ENCODE measurements around the gene FOXN1.

Gene FOXN1

DNA sequence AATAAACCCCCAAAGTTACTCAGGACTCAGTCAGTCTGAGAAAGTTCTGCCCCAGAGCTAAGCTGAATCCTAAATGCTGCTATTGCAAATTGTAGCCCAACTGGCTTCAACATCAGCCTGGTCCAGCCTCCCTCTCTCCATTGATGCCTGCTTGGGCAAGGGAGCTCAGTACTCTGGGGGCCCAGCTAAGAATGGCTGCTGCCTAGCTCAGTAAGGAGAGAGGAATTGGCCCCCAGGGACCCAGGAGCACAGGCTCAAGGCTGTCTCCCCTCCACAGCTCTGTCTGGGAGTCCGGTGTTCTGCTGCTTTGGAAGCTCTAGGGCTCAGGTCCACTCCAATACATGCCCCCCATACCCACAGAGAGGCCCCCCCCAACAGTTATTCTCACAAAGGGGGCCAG is 44.7 kb downstream of the FOXN1 start:
- Histone ChIP-seq H3K36me3 (peaks cover 34% of the 10 kb centered on the region), H3K9me3 (ENCODE audit: severe bottlenecking) (no peaks in the 10 kb centered on the region), H3K4me3 (ENCODE audit: low read depth, low read length) (peak overlapping the region; percentile 77), H3K27ac (no peak overlapping the region), H3K27me3 (ENCODE audit: insufficient read depth, low read depth, severe bottlenecking) (no peaks in the 10 kb centered on the region)
- TF ChIP-seq, protein P1, sequence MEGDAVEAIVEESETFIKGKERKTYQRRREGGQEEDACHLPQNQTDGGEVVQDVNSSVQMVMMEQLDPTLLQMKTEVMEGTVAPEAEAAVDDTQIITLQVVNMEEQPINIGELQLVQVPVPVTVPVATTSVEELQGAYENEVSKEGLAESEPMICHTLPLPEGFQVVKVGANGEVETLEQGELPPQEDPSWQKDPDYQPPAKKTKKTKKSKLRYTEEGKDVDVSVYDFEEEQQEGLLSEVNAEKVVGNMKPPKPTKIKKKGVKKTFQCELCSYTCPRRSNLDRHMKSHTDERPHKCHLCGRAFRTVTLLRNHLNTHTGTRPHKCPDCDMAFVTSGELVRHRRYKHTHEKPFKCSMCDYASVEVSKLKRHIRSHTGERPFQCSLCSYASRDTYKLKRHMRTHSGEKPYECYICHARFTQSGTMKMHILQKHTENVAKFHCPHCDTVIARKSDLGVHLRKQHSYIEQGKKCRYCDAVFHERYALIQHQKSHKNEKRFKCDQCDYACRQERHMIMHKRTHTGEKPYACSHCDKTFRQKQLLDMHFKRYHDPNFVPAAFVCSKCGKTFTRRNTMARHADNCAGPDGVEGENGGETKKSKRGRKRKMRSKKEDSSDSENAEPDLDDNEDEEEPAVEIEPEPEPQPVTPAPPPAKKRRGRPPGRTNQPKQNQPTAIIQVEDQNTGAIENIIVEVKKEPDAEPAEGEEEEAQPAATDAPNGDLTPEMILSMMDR (IDR thresholded peaks at IDR 0.05; ENCODE audit: low read depth, low read length), result no peak
- no peak for DNase-seq

DNA sequence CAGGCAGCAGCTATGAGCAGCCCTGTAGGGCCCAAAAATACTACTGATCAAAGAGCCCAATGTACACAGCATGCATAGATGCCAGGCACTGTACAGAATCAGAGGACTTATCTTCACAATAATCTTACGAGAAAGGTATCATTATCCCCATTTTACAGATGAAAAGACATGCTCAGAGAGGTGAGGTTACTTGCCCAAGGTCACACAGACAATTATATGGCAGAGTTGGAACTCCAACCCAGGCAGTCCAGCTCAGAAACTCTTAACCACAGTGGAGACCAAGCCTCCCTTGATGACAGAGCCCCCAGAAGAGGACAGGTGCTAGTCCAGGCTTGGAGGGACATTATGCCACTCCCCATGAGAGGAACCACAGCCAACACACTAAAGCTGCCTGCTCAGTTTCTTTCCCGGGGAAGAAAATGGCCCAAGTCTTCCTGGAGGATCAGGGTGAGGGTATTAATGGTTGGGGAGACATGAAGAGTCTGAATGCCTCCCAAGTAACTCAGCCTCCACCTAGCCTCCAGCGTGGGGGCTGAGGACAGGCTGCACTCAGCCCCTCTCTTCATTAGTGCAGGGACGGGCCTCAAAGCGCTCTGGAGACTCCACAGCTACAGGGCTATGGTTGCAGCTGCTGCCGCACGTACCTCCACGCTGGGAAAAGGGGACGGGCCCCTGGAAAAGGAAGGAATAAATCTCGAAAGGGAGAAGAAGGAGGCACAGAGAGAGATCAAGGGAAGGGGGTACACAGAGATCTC is 45.5 kb downstream of the FOXN1 start:
- TF ChIP-seq, protein P1 (IDR thresholded peaks at IDR 0.05; ENCODE audit: low read depth, low read length), result no peak
- Histone ChIP-seq H3K36me3 (peaks cover 39% of the 10 kb centered on the region), H3K27ac (peak overlapping the region; percentile 90), H3K9me3 (ENCODE audit: severe bottlenecking) (no peaks in the 10 kb centered on the region), H3K4me3 (ENCODE audit: low read depth, low read length) (peak overlapping the region; percentile 77), H3K27me3 (ENCODE audit: insufficient read depth, low read depth, severe bottlenecking) (no peaks in the 10 kb centered on the region)
- DNase-seq, result no peak

DNA sequence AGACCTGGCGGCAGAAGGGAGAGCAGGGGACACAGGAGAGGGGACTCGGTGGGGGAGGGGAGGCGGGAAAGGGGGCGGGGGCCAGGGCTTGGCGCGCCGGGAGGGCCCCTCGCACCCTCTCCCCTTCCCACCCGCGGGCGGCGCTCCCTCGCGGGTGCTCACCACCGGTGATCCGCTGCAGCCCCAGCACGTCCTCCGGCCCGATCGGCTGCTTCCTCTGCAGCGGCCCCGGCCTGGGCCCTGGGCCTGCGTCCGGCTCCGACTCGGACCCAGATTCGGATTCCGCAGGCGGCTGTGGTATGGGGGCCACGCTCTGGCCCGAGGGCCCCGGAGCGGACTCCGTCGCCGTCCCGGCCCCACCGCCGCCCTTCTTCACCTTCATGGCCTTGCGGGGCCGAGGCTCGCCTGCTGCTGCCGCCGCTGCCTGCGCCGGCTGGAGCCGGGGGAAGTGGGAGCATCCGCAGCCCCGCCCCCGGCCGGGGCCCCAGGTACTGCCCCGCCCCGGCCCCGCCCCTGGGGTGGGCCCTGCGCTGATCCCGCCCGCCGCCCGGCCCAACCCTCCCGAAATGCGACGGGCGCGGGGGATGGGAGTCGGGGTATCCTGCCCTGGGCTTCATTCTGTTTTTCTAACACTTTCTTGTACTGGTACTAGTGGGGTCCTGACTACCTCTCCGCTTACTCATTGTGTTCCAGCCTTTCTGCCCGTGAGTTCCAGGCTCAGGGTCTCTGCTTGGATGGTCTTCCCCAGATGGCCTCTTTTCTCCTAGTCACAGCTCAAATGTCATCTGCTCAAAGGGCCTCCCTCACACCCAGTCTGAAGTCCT is 46.2 kb downstream of the FOXN1 start, which contains the start of gene UNC119:
Gene UNC119, minus strand, starts transcription at position 449 of the 824 bp plus-strand sequence. Its CDS starts 67 bp downstream, at position 382.
- Histone ChIP-seq H3K27me3 (ENCODE audit: insufficient read depth, low read depth, severe bottlenecking) (no peaks in the 10 kb centered on the region), H3K9me3 (ENCODE audit: severe bottlenecking) (no peaks in the 10 kb centered on the region), H3K27ac (peak within 1 kb of the TSS; percentile 90), H3K4me3 (ENCODE audit: low read depth, low read length) (peak within 1 kb of the TSS; percentile 77), H3K36me3 (peaks cover 37% of the 10 kb centered on the region)
- peak; percentile 75 for DNase-seq
- TF ChIP-seq, protein P1 (IDR thresholded peaks at IDR 0.05; ENCODE audit: low read depth, low read length), result no peak

DNA sequence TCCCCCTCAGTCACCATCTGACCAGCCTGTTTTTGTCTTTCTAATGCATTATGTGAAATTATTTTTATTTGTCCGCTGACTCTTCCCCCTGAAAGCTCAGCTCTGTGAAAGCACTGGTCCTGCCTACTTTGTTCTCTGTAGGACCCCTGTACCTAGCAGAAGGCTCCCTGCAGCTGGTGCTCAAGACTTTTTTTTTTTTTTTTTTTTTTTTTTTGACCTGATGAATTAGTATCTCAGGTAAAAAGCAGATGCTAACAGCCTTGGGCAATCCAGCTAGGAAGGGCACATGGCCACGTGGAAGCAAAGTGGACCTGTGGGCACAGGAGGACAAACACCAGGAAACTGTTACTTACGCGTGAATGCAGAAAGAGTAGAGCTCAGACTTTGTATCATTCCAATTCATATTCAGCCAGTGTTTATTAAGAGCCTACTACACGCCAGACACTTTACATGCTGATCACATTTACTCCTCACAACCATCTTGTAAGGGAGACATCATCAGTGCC is 46.9 kb downstream of the FOXN1 start:
- TF ChIP-seq, protein P1 (IDR thresholded peaks at IDR 0.05; ENCODE audit: low read depth, low read length), result no peak
- peak overlapping the region; percentile 50 for H3K27ac ChIP-seq
- H3K36me3 ChIP-seq, result peaks cover 38% of the 10 kb centered on the region
- no peak overlapping the region for H3K4me3 ChIP-seq (ENCODE audit: low read depth, low read length)
- no peaks in the 10 kb centered on the region for H3K27me3 ChIP-seq (ENCODE audit: insufficient read depth, low read depth, severe bottlenecking)
- DNase-seq, result no peak
- H3K9me3 ChIP-seq (ENCODE audit: severe bottlenecking), result no peaks in the 10 kb centered on the region

DNA sequence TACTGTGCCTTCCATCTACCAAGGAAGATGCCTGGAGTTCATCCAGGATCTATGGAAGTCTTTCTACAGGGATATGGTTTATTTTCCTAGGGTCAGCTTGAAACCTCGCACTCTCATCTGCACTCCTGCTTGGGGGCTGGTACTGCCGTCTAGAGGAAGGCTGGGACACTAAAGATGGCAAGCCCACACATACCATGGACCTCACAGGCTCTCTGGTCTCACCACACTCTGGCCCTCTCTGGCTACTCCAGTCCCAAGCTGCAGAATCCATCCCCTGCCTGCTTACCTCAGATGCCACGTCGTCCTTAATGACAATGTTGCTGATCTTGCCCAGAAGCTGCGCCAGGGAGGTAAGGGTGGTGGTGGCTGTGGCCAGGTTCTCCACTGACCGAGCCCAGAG is 48.4 kb downstream of the FOXN1 start:
- no peaks in the 10 kb centered on the region for H3K27me3 ChIP-seq (ENCODE audit: insufficient read depth, low read depth, severe bottlenecking)
- TF ChIP-seq, protein P1 (IDR thresholded peaks at IDR 0.05; ENCODE audit: low read depth, low read length), result peak; percentile 69
- H3K9me3 ChIP-seq (ENCODE audit: severe bottlenecking), result no peaks in the 10 kb centered on the region
- peak overlapping the region; percentile 6; the same call in 1 of the 2 replicates for H3K4me3 ChIP-seq (ENCODE audit: low read depth, low read length)
- peaks cover 42% of the 10 kb centered on the region for H3K36me3 ChIP-seq
- peak overlapping the region; percentile 75 for H3K27ac ChIP-seq
- DNase-seq, result peak; percentile 46
